Trophoblast cell (in vitro differentiated cells and primary cell): ENCODE data around the gene ZNF385C.

Source experiments
- DNase-seq, 2 donors: peaks; one replicate each; pipeline ENCODE4 v3.0.0-alpha.2; 2016
- H2AFZ ChIP-seq: 2 replicates; pipeline ENCODE4 v1.6.1; 2013; ENCODE audit warnings: low read length, moderate library complexity, mild to moderate bottlenecking; ENCODE audit not compliant: insufficient read depth, poor library complexity
- H2AK5ac ChIP-seq: 2 replicates; pipeline ENCODE4 v1.6.1; 2013; ENCODE audit warnings: mild to moderate bottlenecking, low read length
- H2BK120ac ChIP-seq: 2 replicates; pipeline ENCODE4 v1.6.1; 2013; ENCODE audit warnings: low read length, mild to moderate bottlenecking, moderate library complexity; ENCODE audit not compliant: insufficient read depth, poor library complexity
- H2BK12ac ChIP-seq: 2 replicates; pipeline ENCODE4 v1.6.1; 2013; ENCODE audit warnings: mild to moderate bottlenecking, low read length, moderate library complexity
- H2BK5ac ChIP-seq: 2 replicates; pipeline ENCODE4 v1.6.1; 2013; ENCODE audit warnings: low read length, low read depth, moderate library complexity, mild to moderate bottlenecking; ENCODE audit not compliant: poor library complexity
- H3K14ac ChIP-seq: 2 replicates; pipeline ENCODE4 v1.6.1; 2013; ENCODE audit warnings: mild to moderate bottlenecking, low read length
- H3K18ac ChIP-seq: 2 replicates; pipeline ENCODE4 v1.6.1; 2013; ENCODE audit warnings: mild to moderate bottlenecking, low read length
- H3K23ac ChIP-seq: 2 replicates; pipeline ENCODE4 v1.6.1; 2013; ENCODE audit warnings: low read length
- H3K27ac ChIP-seq: 2 replicates; pipeline ENCODE4 v1.5.1; 2013; ENCODE audit warnings: low read depth, mild to moderate bottlenecking, inconsistent platforms, low read length, moderate library complexity
- H3K27me3 ChIP-seq: 2 replicates; pipeline ENCODE4 v1.6.1; 2013; ENCODE audit warnings: inconsistent platforms, mild to moderate bottlenecking, low read length, moderate library complexity; ENCODE audit not compliant: insufficient read depth
- H3K36me3 ChIP-seq, 2 experiments: 1 replicate in 1 of 2; 2 replicates in 1 of 2; pipeline ENCODE4 v1.6.1; 2013; ENCODE audit warnings: low read length in 2 of 2, mild to moderate bottlenecking in 2 of 2, moderate library complexity in 1 of 2; ENCODE audit not compliant: insufficient read depth in 2 of 2, control insufficient read depth in 1 of 2
- H3K4ac ChIP-seq: 2 replicates; pipeline ENCODE4 v1.6.1; 2013; ENCODE audit warnings: low read depth, mild to moderate bottlenecking, low read length, moderate library complexity
- H3K4me1 ChIP-seq, 2 experiments: 1 replicate in 1 of 2; 2 replicates in 1 of 2; pipeline ENCODE4 v1.6.1; 2013; ENCODE audit warnings: low read length in 2 of 2, mild to moderate bottlenecking in 2 of 2, moderate library complexity in 1 of 2; ENCODE audit not compliant: insufficient read depth in 2 of 2, control insufficient read depth in 1 of 2
- H3K4me2 ChIP-seq: 2 replicates; pipeline ENCODE4 v1.6.1; 2013; ENCODE audit warnings: inconsistent platforms, mild to moderate bottlenecking, low read length, moderate library complexity
- H3K4me3 ChIP-seq: 2 replicates; pipeline ENCODE4 v1.5.1; 2013; ENCODE audit warnings: mild to moderate bottlenecking, low read depth, low read length, inconsistent platforms
- H3K79me1 ChIP-seq: one replicate; pipeline ENCODE4 v1.6.1; 2013; ENCODE audit warnings: low read length
- H3K79me2 ChIP-seq: 2 replicates; pipeline ENCODE4 v1.6.1; 2013; ENCODE audit warnings: low read length, mild to moderate bottlenecking; ENCODE audit not compliant: control insufficient read depth, insufficient read depth, poor library complexity
- H3K9ac ChIP-seq: 2 replicates; pipeline ENCODE4 v1.6.1; 2013; ENCODE audit warnings: mild to moderate bottlenecking, low read length
- H3K9me3 ChIP-seq: 2 replicates; pipeline ENCODE4 v1.6.1; 2013; ENCODE audit warnings: low read depth, mild to moderate bottlenecking, control low read depth, inconsistent platforms, low read length; ENCODE audit not compliant: insufficient read depth
- H4K12ac ChIP-seq: 2 replicates; pipeline ENCODE4 v1.6.1; 2013; ENCODE audit warnings: low read depth, mild to moderate bottlenecking, low read length, moderate library complexity
- H4K8ac ChIP-seq: 2 replicates; pipeline ENCODE4 v1.6.1; 2013; ENCODE audit warnings: low read depth, mild to moderate bottlenecking, low read length, moderate library complexity
- H4K91ac ChIP-seq: one replicate; pipeline ENCODE4 v1.6.1; 2013; ENCODE audit warnings: low read depth, mild to moderate bottlenecking, low read length, moderate library complexity
- WGBS: extraction: QIAGEN DNeasy Blood & Tissue Kit; methylation state at CpG from one replicate; pipeline ENCODE4 v1.1.7; 2013; ENCODE audit warnings: missing lambda C conversion rate; ENCODE audit not compliant: insufficient read length, insufficient coverage; ENCODE audit errors: extremely low coverage; 5-methylcytosine and 5-hydroxymethylcytosine counted together

Gene ZNF385C

DNA sequence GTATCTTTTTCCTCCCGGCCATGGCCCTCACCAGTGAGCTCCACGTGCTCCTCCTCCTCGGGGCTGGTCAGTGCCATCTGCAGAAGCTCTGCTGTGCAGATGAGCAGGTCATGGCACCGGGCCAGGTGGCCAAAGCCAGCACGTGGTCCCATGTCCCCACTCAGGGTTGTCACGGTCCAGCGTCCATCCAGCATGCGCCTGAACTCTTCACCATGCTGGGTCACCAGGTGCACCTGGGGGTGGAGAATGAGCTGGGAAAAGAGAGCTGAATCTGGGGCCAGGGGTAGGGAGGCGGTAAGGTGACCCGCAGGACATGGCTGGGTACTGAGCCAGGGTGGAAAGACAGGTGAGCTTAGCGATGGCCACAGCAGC, 13.0 kb upstream of the ZNF385C start:
- Histone ChIP-seq H2BK12ac (no peak overlapping the region), H3K79me2 (no peaks in the 10 kb centered on the region), H3K9ac (no peak overlapping the region), H3K27ac (no peak overlapping the region), H3K4me3 (no peak overlapping the region), H3K79me1 (no peaks in the 10 kb centered on the region), H2BK5ac (no peak overlapping the region), H3K27me3 (no peaks in the 10 kb centered on the region), H4K12ac (no peak overlapping the region), H3K18ac (no peak overlapping the region), H3K36me3 (peaks cover 7 to 9% of the 10 kb centered on the region in 2 experiments), H3K9me3 (peaks cover 2% of the 10 kb centered on the region), H2BK120ac (no peak overlapping the region), H4K8ac (no peak overlapping the region), H3K23ac (no peak overlapping the region), H3K4ac (no peak overlapping the region), H3K4me2 (no peak overlapping the region), H4K91ac (no peak overlapping the region), H2AFZ (no peak overlapping the region), H3K4me1 (peaks cover 0 to 3% of the 10 kb centered on the region in 2 experiments), H2AK5ac (no peak overlapping the region), H3K14ac (no peak overlapping the region)
- DNase-seq: no peak
- WGBS: no CpG with 5 or more reads among the region's 11 CpGs

DNA sequence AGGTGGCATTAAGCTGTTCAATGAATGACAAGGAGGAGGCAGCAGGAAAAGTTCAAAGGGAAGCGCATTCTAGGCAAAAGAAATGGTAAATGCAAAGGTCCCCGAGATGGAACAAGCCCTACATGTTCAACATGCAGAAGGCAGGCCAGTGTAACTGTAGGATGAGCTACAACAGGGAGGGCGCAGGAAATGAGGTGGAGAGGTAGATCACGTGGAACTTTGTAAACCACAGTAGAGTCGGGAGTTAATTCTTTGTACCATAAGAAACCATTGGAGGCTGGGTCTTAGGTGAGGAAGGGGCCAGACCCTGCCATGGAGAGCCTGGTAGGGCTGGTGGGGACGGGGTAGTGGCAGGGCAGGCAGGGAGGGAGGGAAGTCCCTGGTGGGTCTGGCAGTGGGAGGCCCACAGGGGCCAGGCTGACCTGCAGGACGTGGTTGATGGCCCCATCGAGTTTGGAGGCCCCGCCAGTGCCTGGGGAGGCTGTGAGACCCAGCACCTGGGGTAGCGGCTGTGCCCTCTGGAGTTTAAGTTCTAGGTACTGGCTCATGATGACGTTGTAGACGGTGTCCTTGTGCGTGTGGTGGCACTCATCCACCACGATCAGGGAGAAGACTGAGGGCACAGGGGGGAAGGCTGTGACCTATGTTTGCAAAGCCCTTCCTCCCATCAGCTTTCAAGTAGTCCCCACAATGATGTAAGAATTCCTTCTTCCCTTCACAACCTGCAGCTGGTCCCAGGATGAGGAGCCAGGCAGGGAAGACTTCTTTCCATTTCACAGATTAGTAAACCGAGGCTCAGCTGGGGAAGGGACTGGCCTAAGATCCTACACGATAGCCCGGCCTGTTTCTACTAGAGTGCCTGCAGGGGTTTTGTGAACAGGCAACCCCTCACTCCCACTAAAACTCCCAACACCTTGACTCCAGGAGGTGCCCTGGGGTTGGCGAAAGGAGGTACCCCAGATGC, 12.3 kb upstream of the ZNF385C start:
- Histone ChIP-seq H3K36me3 (peaks cover 7 to 9% of the 10 kb centered on the region in 2 experiments), H2BK120ac (no peak overlapping the region), H2BK12ac (no peak overlapping the region), H2AK5ac (no peak overlapping the region), H3K4me2 (no peak overlapping the region), H3K23ac (no peak overlapping the region), H3K14ac (no peak overlapping the region), H3K79me1 (no peaks in the 10 kb centered on the region), H3K9ac (no peak overlapping the region), H4K12ac (no peak overlapping the region), H3K9me3 (peaks cover 2% of the 10 kb centered on the region), H3K4ac (no peak overlapping the region), H3K79me2 (no peaks in the 10 kb centered on the region), H4K8ac (no peak overlapping the region), H3K27me3 (no peaks in the 10 kb centered on the region), H3K4me1 (peaks cover 0 to 3% of the 10 kb centered on the region in 2 experiments), H4K91ac (no peak overlapping the region), H2AFZ (no peak overlapping the region), H2BK5ac (no peak overlapping the region), H3K4me3 (no peak overlapping the region), H3K18ac (no peak overlapping the region), H3K27ac (no peak overlapping the region)
- DNase-seq: no peak
- no CpG with 5 or more reads among the region's 18 CpGs for WGBS

GRCh38 chr17:42109086-42109485, 10.8 kb upstream of the ZNF385C start:
- Histone ChIP-seq H3K27me3 (no peaks in the 10 kb centered on the region), H3K79me2 (no peaks in the 10 kb centered on the region), H4K91ac (no peak overlapping the region), H2AFZ (no peak overlapping the region), H3K36me3 (peaks cover 0 to 7% of the 10 kb centered on the region in 2 experiments), H3K18ac (no peak overlapping the region), H3K27ac (no peak overlapping the region), H3K4me1 (peaks cover 0 to 3% of the 10 kb centered on the region in 2 experiments), H3K9me3 (peaks cover 2% of the 10 kb centered on the region), H3K79me1 (no peaks in the 10 kb centered on the region), H2BK12ac (no peak overlapping the region), H4K8ac (no peak overlapping the region), H3K4me2 (no peak overlapping the region), H3K4me3 (no peak overlapping the region), H2AK5ac (no peak overlapping the region), H3K9ac (no peak overlapping the region), H4K12ac (no peak overlapping the region), H3K23ac (no peak overlapping the region), H3K4ac (no peak overlapping the region), H3K14ac (no peak overlapping the region), H2BK5ac (no peak overlapping the region), H2BK120ac (no peak overlapping the region)
- no CpG with 5 or more reads among the region's 9 CpGs for WGBS
- no peak for DNase-seq

GRCh38 chr17:42107597-42108576, 9.6 kb upstream of the ZNF385C start:
- Histone ChIP-seq H2BK5ac (no peak overlapping the region), H2BK120ac (no peak overlapping the region), H3K79me2 (no peaks in the 10 kb centered on the region), H3K27ac (no peak overlapping the region), H2AFZ (no peak overlapping the region), H4K91ac (no peak overlapping the region), H3K36me3 (no peaks in the 10 kb centered on the region), H2BK12ac (no peak overlapping the region), H4K8ac (no peak overlapping the region), H3K4me3 (no peak overlapping the region), H3K4me2 (peak overlapping the region; percentile 34), H3K14ac (no peak overlapping the region), H3K4me1 (peaks cover 0 to 3% of the 10 kb centered on the region in 2 experiments), H3K4ac (no peak overlapping the region), H3K18ac (no peak overlapping the region), H2AK5ac (no peak overlapping the region), H3K27me3 (no peaks in the 10 kb centered on the region), H3K79me1 (no peaks in the 10 kb centered on the region), H3K23ac (no peak overlapping the region), H3K9ac (no peak overlapping the region), H4K12ac (no peak overlapping the region), H3K9me3 (peaks cover 2% of the 10 kb centered on the region)
- WGBS: no CpG with 5 or more reads among the region's 51 CpGs
- DNase-seq: peak; percentile 88 to 89
